Tongue (tissue), 2 donors: ENCODE results near the gene C9orf152. TPM values are rescaled to one million over a fixed set of nuclear protein-coding genes. Genes with fewer than 3 reads are reported as not detected.

Experiments
- DNase-seq: peaks from one replicate; pipeline ENCODE4 v3.0.0-alpha.2; 2015
- total RNA-seq: library from RNA; depleted of rRNA; stranded (reverse); fragments of >200 nt; gene quantifications from one replicate; pipeline ENCODE4 v1.2.3, GENCODE V29; 2014

Gene C9orf152
- total RNA-seq, 1 donor from 2014 or later, result 2.3 TPM

DNA sequence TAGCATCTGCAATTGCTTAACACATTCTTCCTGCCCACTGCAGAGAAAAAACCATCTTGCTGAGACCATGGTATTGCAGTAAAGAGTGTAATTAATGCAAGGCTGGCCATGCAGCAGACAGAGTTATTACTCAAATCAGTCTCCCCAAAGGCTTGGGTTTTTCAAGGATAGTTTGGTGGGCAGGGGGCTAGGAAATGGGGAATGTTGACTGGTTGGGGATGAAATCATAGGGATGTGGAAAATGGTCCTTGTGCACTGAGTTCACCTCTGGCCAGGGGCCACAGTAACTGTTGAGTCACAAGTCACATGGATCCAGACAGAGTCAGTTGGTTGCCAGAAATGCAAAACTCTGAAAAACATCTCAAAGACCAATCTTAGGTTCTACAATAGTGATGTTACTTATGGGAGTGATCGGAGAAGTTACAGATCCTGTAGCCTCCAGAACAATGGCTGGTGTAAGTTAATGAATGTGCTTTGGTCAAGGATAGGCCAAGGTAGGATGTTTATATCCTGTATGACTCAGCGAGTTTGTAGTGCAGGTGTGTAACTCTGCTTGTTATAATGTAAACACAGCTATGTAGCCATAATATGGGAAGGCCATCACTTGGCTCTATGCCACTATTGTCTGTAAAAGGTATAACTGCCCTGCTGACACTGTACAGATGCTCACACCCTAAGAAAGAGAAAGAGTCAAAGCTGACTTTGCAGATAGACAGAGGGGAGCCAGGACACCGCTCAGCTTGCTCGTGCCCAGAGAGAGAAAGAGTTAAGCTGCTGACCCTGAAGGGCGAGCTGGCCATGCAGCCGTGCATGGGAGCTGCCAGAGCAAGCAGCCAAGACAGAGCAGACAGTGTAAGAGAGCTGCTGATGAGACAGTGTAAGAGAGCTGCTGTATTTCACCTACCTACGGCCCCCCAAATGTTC is 27.2 kb downstream of the C9orf152 start:
- DNase-seq, result no peak

- no peak for DNase-seq
Observed at GRCh38 chr9:110179734-110180133, 28.2 kb downstream of the C9orf152 start.

DNA sequence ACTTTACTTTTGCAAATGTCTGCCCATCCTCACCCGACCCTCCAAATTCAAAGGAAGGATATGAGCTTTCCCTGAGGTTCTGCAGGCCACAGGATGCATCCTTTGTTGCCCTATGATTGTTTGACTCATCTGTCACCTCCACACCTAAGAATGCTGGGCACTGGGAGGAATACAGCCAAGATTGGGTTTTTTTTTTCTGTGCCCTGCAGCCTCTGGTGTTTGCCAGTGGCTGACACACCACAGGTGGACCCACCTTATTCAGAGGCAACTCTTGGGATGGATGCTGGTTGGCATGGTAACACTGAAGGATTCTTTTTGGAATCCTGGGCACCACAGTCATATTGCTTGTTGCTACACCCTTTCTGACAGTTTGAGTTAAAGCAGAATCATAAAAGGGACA is 29.7 kb downstream of the C9orf152 start:
- no peak for DNase-seq

- no peak for DNase-seq
Observed at GRCh38 chr9:110175275-110175968, 32.5 kb downstream of the C9orf152 start.

DNA sequence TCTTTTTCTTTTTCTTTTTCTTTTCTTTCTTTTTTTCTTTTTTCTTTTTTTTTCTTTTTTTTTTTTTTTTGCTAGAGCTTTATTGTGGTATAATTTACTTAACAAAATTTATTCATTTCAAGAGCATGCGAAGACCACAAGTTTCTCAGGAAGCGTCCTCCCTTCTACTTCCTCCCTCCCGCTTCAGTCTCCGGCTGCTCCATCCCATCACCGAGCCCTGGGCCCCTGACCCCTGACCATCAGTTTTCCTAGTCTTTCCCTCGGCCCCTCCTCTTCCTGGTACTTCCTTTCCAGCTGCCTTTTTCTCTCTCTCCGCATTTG is 34.7 kb downstream of the C9orf152 start:
- DNase-seq, result no peak

GRCh38 chr9:110170357-110171257 is 37.4 kb downstream of the C9orf152 start:
- DNase-seq, result no peak

DNA sequence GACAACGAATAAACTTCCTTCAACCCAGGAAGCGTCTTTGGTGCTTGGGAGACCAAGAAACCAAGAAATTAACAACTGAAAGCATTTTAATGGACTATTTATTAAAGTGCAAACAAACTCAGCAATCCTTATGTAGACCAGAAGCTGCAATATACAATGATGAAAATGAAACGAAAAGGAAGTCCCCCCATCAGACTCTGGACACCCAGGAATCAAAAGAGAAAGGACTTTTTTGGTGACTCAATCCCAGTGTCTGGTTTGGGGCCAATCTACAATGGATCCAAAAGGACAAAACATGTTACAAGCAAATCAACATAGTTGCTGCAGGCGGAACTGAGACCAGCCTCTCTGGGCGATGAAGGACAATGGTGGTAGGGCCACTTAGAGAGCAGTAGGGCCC is 39.5 kb downstream of the C9orf152 start:
- no peak for DNase-seq

DNA sequence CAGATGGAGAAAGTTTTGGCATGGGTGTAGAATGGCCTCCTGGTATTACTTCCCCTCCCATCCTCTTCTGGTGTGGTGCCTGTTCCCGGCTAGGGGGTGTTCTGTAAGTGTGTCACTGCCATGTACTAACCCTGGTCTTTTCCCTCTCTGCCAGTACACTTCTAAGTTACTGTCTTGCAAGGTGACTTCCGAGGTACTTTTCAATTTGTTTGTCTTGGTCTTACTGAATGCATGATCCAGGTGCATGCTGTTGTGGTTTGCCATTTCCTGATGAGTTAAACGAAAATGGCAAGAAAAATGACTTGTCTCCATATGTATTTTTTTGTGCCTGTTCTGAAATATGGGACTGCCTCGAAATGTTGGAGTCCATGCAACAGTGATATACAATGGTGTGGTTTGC is 46.0 kb downstream of the C9orf152 start:
- no peak for DNase-seq

- no peak for DNase-seq
Observed at GRCh38 chr9:110160685-110161084, 47.3 kb downstream of the C9orf152 start.

- no peak for DNase-seq
Observed at GRCh38 chr9:110160123-110160522, 47.8 kb downstream of the C9orf152 start.

DNA sequence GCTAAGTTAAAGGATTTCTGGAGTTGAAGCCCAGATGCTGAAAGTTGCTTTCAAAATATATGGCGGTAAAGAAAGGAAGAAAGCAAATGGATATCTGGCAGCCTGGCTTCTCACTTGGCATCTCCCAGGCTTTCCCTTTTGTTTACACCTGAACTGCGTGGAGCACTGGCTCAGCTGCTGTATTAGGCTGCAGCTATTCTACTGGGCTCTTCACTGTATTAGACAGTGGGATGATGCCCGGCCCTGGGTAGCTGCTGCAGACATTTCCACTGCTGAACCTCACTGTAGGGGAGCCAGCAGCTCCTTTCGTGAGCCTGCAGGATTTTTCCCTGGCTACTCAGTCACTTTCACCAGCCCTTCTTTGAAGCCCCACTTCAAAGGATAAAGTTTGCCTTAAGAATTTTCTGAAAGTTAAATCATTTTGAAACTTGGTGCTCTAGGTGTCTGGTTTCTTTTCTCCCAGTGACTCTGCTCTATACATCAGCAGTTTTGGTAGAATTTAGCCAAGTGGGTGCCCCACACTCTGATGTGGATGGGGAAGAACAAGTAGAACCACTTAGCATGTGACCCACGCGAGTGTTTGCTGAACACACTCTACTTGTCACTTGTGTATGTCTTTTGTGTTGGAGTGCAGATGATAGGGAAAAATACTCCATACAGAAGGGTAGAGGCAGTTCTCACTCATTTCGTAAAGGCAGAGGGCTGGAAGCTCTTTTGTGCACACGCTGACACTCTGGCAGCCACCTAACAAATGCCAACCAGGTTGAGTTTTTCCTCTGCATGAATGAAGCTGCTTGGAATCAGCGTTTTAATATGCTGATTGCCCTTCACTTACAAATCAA is 49.9 kb downstream of the C9orf152 start:
- no peak for DNase-seq

GRCh38 chr9:110156902-110157301 is 51.1 kb downstream of the C9orf152 start:
- DNase-seq, result peak; percentile 44

GRCh38 chr9:110156416-110156815 is 51.5 kb downstream of the C9orf152 start:
- no peak for DNase-seq

GRCh38 chr9:110155751-110156150 is 52.2 kb downstream of the C9orf152 start:
- no peak for DNase-seq

DNA sequence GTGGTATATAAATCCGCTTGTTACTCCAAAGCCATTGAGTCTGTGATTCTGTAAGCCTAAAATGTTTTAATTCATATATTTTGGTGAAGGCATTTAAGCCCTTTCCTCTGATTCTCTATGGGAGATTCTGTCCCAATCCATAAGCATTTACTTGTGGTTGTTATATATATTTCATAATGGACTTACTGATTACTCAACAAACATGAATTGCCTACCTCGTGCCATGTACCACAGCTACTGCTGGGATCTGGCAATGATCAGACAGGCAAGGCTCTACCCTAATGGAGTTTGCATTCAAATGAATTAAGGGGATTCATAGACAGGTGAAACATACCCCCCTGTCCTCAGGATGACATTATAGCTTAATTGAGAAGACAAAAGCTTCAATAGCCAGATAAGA is 54.5 kb downstream of the C9orf152 start:
- DNase-seq, result no peak

DNA sequence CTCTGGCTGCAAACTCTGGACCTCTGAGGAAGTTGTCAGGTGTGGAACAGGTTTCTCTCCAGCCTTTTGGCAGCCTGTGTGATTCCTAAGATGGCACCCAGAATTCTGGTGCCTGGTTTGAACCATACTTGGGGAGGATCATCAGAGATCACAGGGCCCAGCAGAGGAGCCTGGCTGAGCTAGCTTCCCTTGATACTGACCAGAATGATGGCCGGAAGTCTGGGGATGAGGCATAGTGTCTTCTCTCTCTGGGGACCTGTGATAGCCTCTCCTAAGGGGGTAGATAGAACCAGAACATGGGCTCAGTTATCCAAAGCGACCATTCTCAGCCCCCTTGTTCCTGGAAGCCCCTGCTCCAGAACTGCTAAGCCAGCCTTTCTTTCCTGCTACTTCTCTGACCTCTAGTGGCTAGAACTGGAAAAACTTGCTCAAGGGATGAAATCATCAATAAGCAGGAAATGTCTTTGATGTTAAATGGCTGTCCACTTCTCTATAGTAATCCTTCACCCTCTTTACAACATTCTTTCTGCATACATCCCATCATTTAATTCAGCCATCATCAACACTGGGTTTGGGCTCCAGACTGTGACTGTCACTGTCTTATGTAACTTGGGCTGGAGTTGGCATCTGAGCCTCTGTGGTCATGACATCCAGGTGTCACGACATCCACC is 55.1 kb downstream of the C9orf152 start:
- DNase-seq, result peak; percentile 85

Other genes starting within 250 kb of the C9orf152 start
- gene TXN, start 48.3 kb upstream of the C9orf152 start, total RNA-seq, result 51.0 TPM
- gene TXNDC8, start 129.7 kb upstream of the C9orf152 start, total RNA-seq, result not detected